NCI-H2029 treated with DMSO at 0.1 percent for 48 hours (cell line): ENCODE data around the gene CCR5AS.
"Not testable (repeated sequence)": the region's sequence is repeated elsewhere in the genome, so short reads cannot be mapped to it uniquely, and the experiment has no call there.

Experiments
- DNase-seq: peaks from one replicate; lab custom pipeline; 2025; lab: John Stamatoyannopoulos, UW

The CCR5AS gene

GRCh38 chr3:46405301-46406019, 1.4 kb downstream of the CCR5AS start:
- DNase-seq = peak; percentile 74

DNA sequence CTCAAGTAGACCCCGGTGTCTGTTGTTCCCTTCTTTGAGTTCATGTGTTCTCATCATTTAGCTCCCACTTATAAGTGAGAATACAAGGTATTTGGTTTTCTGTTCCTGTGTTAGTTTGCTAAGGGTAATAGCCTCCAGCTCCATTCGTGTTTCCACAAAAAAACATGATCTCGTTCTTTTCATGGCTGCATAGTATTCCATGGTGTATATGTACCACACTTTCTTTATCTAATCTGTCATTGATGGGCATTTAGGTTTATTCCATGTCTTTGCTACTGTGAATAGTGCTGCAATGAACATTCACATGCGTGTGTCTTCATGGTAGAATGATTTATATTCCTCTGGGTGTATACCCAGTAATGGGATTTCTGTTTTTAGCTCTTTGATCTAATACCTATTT, 4.0 kb downstream of the CCR5AS start:
- not testable (repeated sequence) for DNase-seq

- DNase-seq = no peak
These were observed 5.3 kb downstream of the CCR5AS start for GRCh38 chr3:46401579-46401978.

GRCh38 chr3:46400846-46401245, 6.0 kb downstream of the CCR5AS start:
- no peak for DNase-seq

DNA sequence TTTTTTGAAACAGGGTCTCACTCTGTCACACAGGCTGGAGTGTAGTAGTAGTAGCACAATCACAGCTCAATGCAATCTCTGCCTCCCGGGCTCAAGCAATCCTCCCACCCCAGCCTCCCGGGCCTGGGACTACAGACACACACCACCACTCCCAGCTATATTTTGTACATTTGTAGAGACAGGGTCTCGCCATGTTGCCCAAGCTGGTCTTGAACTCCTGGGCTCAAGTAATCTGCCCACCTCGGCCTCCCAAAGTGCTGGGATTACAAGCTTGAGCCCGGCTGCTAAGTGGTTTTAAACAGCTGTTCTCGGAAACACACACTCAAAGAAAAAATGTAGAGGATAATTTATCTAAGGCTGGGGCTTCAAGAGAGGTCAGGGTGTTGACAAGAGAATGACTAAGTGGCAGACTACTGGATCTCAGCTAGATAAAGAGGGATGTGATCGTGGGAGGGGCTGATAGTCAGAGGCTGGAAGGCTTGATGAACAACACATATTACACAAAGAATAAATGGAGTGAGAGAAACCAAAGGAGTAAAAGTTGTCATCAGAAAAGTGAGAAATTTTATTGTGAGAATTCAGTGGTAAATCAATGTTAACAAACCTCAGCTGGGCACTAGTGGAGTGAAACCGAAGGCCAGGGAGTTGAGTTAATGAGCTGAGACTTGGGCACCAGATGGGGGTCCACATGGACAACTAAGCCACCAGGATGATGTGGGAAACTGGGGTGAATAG, 6.7 kb downstream of the CCR5AS start:
- DNase-seq = no peak

GRCh38 chr3:46399557-46399956, 7.3 kb downstream of the CCR5AS start:
- DNase-seq = no peak

DNA sequence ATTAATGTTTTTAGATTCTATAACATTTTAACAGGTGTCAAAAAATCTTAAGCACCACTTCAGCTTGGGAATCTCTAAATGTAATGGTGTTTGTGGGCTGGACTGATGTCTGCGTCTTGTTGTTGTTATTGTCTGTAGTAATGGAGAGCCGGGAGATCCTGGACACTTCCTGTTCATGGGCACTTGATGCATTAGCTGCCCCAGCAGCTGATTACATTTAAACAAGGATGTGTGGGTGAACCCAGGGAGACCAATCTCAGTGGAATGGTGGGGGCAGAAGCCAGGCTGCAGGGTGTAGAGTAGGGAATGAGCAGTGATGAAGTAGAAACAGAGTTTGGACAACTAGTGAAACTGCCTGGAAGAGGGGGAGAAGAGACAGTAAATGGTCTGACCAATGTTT, 7.8 kb downstream of the CCR5AS start:
- no peak for DNase-seq

DNA sequence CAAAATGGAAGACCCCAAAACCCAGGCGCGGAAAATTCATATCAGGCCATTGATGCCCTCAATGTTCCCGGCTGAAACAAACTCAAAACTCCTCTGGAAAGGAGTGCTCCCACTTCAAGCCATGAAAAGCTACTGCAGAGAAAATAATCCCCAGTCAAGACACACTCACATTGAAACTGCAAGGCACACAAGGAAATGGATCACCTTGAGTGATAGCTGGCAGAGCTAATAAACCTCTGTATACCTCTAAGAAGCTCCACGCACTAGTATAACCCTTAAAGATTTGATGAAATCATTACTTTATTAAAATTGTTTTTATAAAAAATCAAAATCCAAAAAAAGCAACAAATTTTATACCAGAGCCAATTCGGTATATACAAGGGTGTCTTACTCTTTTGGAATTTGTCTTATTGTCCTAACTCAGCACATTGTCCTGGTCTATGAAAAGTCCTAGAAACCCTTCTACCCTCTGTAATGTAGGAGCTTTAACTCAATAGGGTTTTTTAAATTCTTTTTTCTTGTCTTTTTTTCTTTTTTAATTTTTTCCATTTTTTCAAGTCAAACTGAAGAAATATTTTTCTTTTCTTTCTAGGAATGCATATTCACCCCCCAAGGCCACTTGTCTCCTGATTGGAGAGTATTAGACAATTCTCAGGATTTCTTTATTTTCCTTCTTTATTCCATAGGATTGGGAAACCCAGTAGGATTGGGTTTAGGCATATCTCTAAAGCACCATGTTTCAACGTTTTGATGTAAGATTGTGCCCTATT, 8.5 kb downstream of the CCR5AS start:
- no peak for DNase-seq

DNA sequence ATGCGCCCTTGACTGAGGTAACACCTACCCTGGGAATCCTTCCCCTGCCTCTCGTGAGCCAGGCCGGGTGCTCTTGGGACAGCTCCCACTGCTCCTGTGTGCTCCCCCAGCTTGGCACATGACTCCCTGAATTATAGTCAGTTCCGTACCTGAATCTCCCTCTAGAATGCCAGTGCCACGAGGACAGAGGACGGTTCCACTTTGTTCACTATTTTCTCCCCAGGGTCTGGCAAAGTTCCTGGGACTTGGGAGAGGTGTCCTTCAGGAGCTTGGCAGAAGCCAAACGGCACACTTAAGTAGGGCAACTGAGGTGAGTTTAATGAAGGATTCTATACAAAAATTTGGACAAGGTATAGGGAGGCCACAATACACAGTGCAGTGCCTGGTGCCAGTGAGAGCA, 9.8 kb downstream of the CCR5AS start:
- DNase-seq = no peak

DNA sequence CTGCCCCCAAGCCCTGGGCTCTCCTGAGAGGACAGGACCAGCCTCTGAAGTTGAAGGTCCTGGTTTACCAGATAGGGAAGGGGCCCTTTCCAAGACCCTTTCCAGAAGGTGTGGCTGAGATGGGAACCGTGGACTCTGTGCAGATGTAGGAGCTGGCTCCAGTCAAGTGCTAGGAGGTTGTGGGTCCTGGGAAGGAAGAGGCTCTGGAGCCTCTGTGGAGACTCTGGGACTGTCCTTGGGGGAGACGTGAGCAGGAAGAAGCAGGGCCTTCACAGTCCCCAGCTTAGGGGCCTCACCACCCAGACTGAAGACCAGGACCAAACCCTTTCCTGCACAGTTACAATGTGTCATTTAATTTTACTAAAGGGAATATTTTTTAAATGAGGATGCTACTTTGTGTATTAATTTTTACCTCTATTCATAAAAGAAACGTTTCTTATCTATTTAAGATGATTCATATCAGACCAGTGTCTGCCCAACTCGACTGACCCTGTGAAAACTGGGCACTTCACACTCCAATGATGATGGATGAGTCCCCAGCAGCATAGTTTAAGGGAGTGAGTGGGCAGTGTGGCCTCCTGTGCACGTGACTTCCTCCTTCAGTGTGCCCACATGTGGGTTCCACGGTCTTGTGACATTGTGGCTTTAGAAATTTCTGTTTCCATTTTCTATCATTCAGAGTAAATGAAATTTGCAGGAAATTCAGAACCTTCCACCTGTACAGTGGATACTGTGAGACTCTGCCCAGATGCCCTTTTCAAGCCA, 10.9 kb downstream of the CCR5AS start:
- no peak for DNase-seq

GRCh38 chr3:46395210-46395661, 11.6 kb downstream of the CCR5AS start:
- DNase-seq = no peak

DNA sequence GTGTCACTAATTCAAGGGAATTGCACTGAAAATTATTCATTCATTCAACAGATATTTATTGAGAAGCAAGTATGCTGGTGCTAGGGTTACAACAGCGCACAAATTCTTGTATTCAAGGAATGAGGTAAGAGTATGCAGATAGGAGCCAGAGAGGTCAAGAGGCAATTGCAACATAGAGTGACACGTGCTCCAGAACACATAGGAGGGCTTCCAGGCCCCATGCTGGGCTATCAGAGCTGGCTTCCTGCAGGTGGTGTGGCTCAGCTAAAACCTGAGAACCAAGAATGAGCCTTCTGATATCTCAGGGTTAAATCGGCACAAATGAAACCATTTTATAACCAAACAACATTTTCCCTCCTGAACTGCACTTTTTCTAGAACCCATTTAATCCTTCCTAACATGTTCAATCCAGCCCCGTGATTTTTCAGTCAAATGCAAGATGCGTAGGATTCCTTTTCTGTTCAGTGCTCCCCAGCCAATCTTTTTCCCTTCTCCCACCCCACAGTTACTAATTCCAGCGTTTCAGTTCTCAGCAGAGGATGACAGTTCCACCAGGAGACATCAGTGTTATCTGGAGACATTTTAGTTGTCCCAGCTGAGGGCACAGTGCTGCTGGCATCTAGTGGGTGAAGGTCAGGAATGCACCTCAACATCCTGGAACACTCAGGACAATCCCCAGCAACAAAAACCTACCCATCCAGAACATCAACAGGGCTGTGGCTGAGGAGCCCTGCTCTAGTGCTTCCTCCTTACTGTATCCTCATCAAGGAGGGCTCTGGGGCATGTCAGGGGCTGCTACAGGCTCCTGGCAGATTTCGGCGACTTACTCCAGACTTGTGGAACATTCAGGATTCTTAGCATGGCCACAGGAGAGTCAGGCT, 13.1 kb downstream of the CCR5AS start:
- peak; percentile 63 for DNase-seq

- DNase-seq = no peak
These were observed 13.9 kb downstream of the CCR5AS start for GRCh38 chr3:46393011-46393410.

GRCh38 chr3:46391526-46391925, 15.3 kb downstream of the CCR5AS start:
- DNase-seq = not testable (repeated sequence)

- DNase-seq = no peak
These were observed 17.6 kb downstream of the CCR5AS start for GRCh38 chr3:46389306-46389705.

- DNase-seq = not testable (repeated sequence)
These were observed 18.0 kb downstream of the CCR5AS start for GRCh38 chr3:46388847-46389246.

DNA sequence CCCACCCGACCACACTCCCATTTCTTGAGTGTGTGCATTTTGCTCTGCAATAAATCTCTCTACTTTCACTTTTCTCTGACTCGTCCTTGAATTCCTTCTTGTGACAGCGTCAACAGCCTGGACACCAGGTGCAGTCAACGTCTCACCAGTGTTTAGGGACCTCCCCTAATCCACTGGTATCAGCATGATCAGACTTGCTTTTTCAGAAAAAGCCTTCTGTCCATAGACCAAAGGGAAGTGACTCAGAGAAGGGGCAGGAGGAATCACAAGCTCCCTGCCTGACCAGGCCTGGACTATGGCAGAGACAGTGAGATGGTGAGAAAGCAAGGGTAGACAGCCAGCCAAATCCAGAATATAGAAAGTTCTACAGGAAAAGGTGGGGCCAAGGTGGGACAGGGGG, 20.7 kb downstream of the CCR5AS start:
- DNase-seq = no peak

GRCh38 chr3:46383951-46384330, 22.9 kb downstream of the CCR5AS start:
- peak; percentile 60 for DNase-seq

DNA sequence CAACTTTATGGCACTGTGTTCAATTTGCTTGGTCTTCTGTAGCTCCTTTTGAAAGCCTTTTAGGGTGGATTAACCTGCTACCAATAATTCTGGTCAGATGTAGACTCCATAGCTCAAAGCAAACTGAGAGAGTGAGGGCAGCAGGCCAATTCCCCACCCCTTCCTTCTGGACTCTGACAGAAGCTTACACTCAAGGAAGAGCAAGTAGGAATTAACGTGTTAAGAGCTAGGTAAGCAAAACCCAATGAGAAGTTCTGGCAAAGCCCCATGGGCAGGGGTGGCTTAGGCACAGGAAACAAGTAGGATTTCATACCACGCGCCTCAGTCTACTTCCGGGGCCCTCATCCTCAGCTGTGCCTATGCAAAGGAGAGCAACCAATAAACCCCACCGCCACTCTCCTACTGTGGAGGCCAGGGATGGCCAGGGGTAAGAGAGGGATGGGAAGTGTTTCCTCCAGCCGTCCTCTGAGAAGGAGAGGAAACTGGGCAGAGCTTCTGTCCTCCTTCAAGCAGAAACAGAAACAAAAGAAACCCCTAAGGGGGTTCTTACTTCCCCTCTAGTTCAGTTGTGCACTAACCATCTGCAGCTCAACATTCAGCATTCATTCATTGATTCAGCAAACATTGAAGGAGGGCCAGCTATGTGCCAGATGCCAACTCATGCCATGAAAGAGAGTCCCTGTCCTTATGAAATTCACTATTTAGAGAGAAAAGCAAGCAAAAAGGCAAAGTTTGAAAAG, 23.5 kb downstream of the CCR5AS start:
- DNase-seq = peak; percentile 60

GRCh38 chr3:46381625-46382024, 25.2 kb downstream of the CCR5AS start:
- DNase-seq = no peak
